AG09309 (cell line): ENCODE measurements around the gene BHLHE41.

Experiments
- DNase-seq: peaks from one replicate; pipeline ENCODE4 v3.0.0-alpha.2; 2010; ENCODE audit warnings: low read depth
- H3K4me3 ChIP-seq: 2 replicates; pipeline ENCODE4 v1.5.1; 2011; ENCODE audit warnings: mild to moderate bottlenecking, low read depth, low read length, moderate library complexity; ENCODE audit not compliant: control insufficient read depth
- TF ChIP-seq, protein P1 (sequence below): IDR thresholded peaks from 2 replicates; pipeline ENCODE4 v1.5.1; 2011; ENCODE audit warnings: mild to moderate bottlenecking, low read depth, low read length, inconsistent platforms; ENCODE audit not compliant: insufficient read depth, control insufficient read depth; ENCODE audit errors: missing control alignments

BHLHE41 gene

DNA sequence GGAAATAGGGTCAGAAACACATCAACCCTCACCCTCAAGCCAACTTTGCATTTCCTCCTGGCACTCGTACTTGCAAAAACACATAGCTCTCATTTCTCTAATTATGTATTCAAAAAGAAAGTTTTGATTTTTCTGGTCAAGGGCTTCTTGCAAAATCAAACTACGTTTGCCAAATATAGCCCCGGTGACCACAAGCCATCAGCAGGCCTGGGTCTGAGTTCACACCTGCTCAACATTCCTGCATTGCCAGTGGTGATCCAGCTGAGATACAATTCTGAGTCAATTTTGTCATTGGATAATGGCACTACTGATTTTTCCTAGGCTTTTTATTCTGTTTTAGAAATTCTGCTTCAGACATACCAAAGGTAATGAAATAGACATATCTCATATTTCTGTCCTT is 10.7 kb upstream of the BHLHE41 start:
- no peak overlapping the region for H3K4me3 ChIP-seq
- DNase-seq: no peak
- TF ChIP-seq, protein P1, sequence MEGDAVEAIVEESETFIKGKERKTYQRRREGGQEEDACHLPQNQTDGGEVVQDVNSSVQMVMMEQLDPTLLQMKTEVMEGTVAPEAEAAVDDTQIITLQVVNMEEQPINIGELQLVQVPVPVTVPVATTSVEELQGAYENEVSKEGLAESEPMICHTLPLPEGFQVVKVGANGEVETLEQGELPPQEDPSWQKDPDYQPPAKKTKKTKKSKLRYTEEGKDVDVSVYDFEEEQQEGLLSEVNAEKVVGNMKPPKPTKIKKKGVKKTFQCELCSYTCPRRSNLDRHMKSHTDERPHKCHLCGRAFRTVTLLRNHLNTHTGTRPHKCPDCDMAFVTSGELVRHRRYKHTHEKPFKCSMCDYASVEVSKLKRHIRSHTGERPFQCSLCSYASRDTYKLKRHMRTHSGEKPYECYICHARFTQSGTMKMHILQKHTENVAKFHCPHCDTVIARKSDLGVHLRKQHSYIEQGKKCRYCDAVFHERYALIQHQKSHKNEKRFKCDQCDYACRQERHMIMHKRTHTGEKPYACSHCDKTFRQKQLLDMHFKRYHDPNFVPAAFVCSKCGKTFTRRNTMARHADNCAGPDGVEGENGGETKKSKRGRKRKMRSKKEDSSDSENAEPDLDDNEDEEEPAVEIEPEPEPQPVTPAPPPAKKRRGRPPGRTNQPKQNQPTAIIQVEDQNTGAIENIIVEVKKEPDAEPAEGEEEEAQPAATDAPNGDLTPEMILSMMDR: no peak

DNA sequence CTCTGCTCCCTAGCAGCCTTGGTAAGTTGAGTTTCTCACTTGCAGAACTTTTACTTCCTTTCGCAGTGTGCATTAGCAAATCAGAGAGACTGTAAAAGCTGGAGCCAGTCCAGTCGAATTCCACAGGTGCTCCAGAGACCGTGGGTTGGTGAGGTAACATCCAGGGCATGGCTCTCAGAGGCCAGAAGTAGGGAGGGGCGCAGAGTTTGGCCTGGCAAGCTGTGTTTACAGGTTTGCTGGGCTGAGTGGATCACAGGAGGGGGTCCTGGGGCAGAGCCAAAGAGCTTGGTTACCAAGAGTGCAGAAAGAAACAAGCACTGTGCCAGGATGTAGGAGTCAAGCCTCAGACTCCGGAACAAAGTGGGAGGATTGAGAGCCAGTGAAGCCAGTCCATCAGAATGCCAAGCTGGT is 10.2 kb upstream of the BHLHE41 start:
- H3K4me3 ChIP-seq: no peak overlapping the region
- no peak for DNase-seq
- TF ChIP-seq, protein P1: no peak

DNA sequence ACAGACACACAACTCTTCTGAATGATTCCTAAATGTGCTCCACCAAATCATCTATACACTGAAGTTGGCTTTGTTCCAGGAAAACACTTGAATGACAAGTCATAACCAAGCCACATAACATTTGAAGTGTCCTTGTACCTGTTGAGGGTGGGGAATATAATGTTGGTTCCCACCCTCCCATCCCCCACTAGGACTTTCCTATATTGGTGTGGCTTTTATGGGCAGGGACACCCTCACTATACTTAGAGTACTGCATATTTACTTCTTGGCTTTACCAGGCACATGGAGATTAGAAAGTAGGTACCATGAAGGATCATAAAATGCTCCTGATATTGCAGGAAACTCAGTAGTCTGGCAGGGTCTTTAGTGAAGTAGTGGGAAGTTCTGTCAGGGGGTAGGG is 9.7 kb upstream of the BHLHE41 start:
- no peak overlapping the region for H3K4me3 ChIP-seq
- TF ChIP-seq, protein P1: no peak
- DNase-seq: no peak

DNA sequence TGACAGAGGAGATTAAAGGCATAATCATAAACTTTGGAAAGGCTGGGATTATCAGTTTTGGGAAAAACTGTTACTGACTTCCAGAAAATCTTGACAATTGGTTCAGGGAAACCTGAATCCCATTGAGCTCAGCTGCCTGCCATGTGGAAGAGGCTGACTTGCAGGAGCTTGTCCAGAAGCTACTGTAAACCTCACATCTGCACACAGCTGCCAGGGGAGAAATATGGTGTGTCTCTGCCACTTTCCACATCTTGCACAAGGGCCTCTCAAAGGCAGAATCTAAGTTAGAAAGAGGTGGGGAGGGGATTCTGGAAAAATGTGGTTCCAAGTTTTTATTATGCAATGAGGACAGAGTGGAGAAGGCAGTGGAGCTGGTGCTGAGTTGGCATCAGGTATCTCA is 8.7 kb upstream of the BHLHE41 start:
- TF ChIP-seq, protein P1: no peak
- no peak for DNase-seq
- H3K4me3 ChIP-seq: no peak overlapping the region

DNA sequence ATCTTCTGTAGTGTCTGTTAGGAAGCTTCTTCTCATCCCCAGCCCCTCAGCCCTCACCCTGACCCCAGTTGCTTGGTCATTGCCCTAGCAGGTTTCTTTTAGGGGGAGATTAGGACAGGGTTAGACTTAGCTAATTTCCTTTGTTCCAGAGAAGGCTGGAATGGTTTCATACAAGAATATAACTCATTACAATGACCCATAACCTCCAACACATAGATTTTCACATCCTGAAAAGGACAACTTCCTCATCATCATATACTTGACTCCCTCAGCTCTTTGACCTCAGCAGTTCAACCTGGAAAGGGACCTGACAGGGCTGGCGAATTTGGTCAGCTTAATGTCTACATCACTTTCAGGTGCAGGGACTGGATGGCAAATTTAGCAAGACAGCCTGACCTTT is 8.0 kb upstream of the BHLHE41 start:
- no peak for DNase-seq

DNA sequence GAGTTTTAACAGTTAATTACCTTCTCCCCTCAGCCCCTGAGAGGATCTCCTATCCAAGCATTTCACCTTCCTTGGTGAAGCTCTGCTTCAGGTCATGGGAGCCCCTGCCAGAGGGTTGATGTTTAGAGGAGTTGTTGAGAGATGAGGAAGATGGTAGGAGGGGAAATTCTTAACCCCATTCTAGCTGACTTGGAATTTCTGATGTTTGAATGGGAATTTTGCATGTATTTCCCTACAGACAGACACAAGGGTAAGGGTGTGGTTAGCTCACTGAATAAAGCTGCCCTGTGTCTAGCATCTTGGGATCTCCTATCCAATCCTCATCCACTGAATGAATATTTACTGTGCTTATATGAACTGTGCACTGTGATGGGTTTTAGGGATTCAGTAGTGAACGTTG is 7.1 kb upstream of the BHLHE41 start:
- TF ChIP-seq, protein P1: no peak
- H3K4me3 ChIP-seq: no peak overlapping the region
- DNase-seq: no peak

More for the DNA sequence above, 8.0 kb upstream of the BHLHE41 start:
- TF ChIP-seq, protein P1: no peak
- no peak overlapping the region for H3K4me3 ChIP-seq

DNA sequence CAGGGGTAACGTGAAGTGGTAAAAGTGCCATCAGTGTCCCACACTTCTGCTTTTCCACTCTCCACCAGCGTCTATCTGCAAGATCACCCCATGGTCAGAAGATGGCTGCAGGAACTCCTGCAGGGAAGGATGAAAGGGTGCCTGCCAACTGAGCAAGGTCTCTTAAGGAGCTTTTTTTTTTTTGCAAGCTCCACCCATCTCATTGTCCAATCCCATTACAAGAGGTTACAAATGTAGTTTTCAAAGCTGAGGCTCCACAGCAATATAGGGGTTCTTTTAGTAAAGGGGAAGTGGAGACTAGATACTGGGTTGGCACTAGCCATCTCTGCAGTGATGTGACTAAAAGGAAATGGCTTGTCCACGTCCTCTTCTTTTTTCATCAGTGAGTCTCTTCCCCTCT is 5.9 kb upstream of the BHLHE41 start:
- no peak for DNase-seq
- TF ChIP-seq, protein P1: no peak
- H3K4me3 ChIP-seq: no peak overlapping the region
